BE2C (cell line): ENCODE measurements around the gene RBM3.
A peak's percentile ranks its signal among the peaks of the same experiment; 100 is the strongest.

Source experiments
- DNase-seq: peaks from one replicate; pipeline ENCODE4 v3.0.0-alpha.2; 2020
- H3K27me3 ChIP-seq: fragments of 250-450 bp; sonication (Bioruptor Pico); 2 replicates; pipeline ENCODE4 v1.5.1; 2020; ENCODE audit warnings: mild to moderate bottlenecking
- H3K36me3 ChIP-seq: fragments of 250-450 bp; sonication (Bioruptor Pico); 2 replicates; pipeline ENCODE4 v1.5.1; 2020; ENCODE audit warnings: mild to moderate bottlenecking
- H3K4me1 ChIP-seq: fragments of 250-450 bp; sonication (Bioruptor Pico); 2 replicates; pipeline ENCODE4 v1.5.1; 2020
- H3K4me3 ChIP-seq: 2 replicates; pipeline ENCODE4 v1.5.1; 2011; ENCODE audit warnings: low read depth, low read length
- H3K9me3 ChIP-seq: fragments of 250-450 bp; sonication (Bioruptor Pico); 2 replicates; pipeline ENCODE4 v1.5.1; 2020
- TF ChIP-seq, protein P1 (sequence below): IDR thresholded peaks from 2 replicates; pipeline ENCODE4 v1.5.1; 2012; ENCODE audit warnings: mild to moderate bottlenecking, low read depth, low read length

The RBM3 gene

DNA sequence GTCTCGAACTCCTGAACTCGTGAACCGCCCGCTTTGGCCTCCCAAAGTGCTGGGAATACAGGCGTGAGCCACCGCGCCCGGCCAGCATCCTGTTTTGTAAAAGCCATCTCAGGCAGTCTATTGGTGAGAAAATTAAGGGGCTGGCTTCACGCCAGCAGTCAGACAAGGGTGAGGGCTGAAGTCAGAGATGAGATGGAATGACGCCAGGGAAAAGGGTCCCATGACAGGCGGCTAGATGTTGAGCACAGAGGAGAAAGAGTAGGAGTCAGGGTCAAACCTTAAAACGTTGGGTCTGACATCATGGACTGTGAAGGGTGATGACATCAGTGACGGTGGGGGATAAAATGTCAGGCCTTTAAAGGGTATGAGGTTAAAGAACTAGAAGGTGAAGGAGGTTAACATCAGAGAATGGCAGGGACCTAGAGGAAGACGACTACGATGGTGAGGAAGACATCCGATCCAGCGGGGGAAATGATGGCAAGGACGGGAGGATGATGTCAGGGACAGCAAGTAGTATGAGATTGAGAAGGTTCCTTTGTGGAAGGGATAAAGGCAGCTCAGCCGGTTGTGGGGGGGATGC lies 504 bp upstream of the RBM3 start:
- TF ChIP-seq, protein P1, sequence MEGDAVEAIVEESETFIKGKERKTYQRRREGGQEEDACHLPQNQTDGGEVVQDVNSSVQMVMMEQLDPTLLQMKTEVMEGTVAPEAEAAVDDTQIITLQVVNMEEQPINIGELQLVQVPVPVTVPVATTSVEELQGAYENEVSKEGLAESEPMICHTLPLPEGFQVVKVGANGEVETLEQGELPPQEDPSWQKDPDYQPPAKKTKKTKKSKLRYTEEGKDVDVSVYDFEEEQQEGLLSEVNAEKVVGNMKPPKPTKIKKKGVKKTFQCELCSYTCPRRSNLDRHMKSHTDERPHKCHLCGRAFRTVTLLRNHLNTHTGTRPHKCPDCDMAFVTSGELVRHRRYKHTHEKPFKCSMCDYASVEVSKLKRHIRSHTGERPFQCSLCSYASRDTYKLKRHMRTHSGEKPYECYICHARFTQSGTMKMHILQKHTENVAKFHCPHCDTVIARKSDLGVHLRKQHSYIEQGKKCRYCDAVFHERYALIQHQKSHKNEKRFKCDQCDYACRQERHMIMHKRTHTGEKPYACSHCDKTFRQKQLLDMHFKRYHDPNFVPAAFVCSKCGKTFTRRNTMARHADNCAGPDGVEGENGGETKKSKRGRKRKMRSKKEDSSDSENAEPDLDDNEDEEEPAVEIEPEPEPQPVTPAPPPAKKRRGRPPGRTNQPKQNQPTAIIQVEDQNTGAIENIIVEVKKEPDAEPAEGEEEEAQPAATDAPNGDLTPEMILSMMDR, result no peak
- peak; percentile 56 for DNase-seq
- no peaks in the 10 kb centered on the region for H3K27me3 ChIP-seq
- peaks cover 43% of the 10 kb centered on the region for H3K36me3 ChIP-seq
- H3K4me3 ChIP-seq, result peak overlapping the region; percentile 97
- no peaks in the 10 kb centered on the region for H3K9me3 ChIP-seq
- no peaks in the 10 kb centered on the region; the same call in 1 of the 2 replicates for H3K4me1 ChIP-seq

DNA sequence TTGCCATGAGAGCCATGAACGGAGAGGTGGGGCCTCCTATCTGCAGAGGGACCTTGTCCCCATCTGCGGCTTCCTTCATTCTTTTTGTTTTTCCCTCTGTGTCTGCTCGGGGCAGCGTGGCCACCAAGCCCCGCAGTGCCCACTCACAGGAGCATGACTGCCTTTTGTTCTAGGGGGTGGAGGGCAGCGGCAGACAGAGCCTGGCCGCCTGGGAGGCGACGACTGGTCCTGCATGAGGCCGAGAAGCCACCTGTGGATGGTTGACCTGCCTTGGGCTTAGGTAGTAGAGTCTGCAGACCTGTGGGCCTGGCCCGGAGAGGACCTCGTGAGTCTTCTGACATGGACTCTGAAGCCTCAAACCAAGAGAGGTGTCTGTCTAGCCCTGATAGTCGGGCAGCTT lies 1.4 kb downstream of the RBM3 start:
- peak overlapping the region; percentile 97 for H3K4me3 ChIP-seq
- H3K27me3 ChIP-seq, result no peaks in the 10 kb centered on the region
- no peaks in the 10 kb centered on the region; the same call in 1 of the 2 replicates for H3K4me1 ChIP-seq
- TF ChIP-seq, protein P1, result no peak
- H3K9me3 ChIP-seq, result no peaks in the 10 kb centered on the region
- H3K36me3 ChIP-seq, result peaks cover 52% of the 10 kb centered on the region
- no peak for DNase-seq

DNA sequence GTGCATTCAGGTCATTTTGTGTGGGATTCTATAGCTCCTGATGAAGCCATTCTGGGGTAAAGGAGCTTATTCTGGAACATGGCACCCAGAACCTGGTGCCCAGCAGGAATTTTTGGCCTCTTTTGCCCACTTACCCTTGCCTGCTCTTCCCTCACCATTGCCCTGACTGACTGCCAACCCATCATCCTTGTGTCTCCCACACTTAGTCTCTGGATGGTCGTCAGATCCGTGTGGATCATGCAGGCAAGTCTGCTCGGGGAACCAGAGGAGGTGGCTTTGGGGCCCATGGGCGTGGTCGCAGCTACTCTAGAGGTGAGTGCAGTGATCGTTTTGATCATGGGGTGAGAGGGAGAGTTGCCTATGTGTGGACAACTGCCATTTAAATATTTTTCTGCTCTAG lies 1.8 kb downstream of the RBM3 start:
- Histone ChIP-seq H3K9me3 (no peaks in the 10 kb centered on the region), H3K4me1 (no peaks in the 10 kb centered on the region; the same call in 1 of the 2 replicates), H3K27me3 (no peaks in the 10 kb centered on the region), H3K36me3 (peaks cover 52% of the 10 kb centered on the region), H3K4me3 (peak overlapping the region; percentile 97)
- DNase-seq, result no peak
- TF ChIP-seq, protein P1, result no peak

DNA sequence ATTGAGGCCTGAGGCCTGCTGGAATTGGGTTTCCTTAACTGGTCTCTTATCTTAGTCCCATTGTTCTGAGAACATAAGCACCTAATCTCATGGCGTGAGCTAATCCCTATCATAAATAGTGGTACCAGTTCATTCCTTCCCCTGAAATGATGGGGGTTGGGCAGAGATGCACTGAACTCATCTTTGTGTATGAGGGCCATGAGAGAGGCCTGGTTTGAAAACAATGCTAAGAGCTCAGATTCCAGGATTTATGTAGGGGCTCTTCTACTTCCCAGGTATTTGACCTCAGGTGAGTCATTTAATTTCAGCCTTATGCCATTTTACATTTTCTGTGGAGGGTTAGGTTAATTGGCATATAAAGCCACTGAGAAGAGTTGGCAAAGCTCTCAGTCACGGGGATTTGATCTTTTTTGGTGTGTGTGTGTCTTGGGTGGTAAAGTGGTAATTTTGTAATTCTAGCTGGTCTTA lies 4.4 kb downstream of the RBM3 start:
- peaks cover 52% of the 10 kb centered on the region for H3K36me3 ChIP-seq
- no peak overlapping the region for H3K4me3 ChIP-seq
- TF ChIP-seq, protein P1, result no peak
- no peaks in the 10 kb centered on the region for H3K9me3 ChIP-seq
- DNase-seq, result no peak
- H3K27me3 ChIP-seq, result no peaks in the 10 kb centered on the region
- H3K4me1 ChIP-seq, result no peaks in the 10 kb centered on the region; the same call in 1 of the 2 replicates

DNA sequence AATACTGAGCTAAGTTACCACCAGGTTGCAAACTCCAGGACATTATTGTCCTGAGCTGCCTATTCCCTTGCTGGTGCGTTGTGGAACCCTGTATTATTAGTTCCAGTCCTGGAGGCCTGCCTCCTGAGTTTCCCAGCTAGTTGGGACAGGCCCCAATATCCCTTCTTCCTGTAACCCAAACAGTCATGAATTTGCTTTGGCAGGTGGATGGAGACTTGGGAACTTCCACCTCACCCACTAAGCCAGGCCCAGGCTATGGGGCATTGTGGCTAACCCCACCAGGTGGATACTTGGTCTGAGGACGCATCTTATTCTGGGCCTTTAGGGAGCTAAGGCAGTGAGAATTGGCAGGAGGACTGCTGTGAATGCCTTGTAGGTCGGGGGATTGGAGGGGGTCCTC lies 5.0 kb downstream of the RBM3 start:
- H3K9me3 ChIP-seq, result no peaks in the 10 kb centered on the region
- TF ChIP-seq, protein P1, result no peak
- peaks cover 52% of the 10 kb centered on the region for H3K36me3 ChIP-seq
- H3K4me1 ChIP-seq, result no peaks in the 10 kb centered on the region; the same call in 1 of the 2 replicates
- no peaks in the 10 kb centered on the region for H3K27me3 ChIP-seq
- no peak overlapping the region for H3K4me3 ChIP-seq
- DNase-seq, result no peak

DNA sequence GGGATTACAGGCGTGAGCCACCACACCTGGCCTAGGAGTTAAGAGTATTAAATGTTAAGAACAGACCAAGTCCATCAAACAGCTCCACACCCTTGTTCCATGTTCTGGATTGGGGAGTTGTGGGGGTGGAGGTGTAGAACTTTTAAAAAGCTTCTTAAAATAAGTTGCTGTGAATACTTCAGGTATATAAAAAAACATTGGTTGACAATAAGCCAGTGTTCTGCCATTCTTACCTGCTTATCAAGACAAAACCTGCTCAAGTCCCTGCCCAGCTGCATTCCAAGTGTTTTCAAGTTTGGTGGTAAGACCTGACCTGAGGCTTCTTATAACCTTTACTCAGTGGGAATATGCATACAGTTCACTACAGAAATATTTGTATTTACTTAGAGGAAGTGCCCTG lies 6.4 kb downstream of the RBM3 start:
- Histone ChIP-seq H3K27me3 (no peaks in the 10 kb centered on the region), H3K36me3 (peaks cover 40% of the 10 kb centered on the region), H3K9me3 (no peaks in the 10 kb centered on the region), H3K4me1 (no peaks in the 10 kb centered on the region; the same call in 1 of the 2 replicates), H3K4me3 (no peak overlapping the region)
- DNase-seq, result no peak
- TF ChIP-seq, protein P1, result no peak
